GM12878 (cell line): Measurements from ENCODE around the gene STARD3. TPM values are rescaled to one million over a fixed set of nuclear protein-coding genes. Genes with fewer than 3 reads are reported as not detected.
A peak's percentile ranks its signal among the peaks of the same experiment; 100 is the strongest.

ENCODE experiments used
- CBX5 ChIP-seq: sonication (generic); IDR thresholded peaks from 2 replicates; pipeline ENCODE4 v1.6.1; 2016; ENCODE audit warnings: low read depth, moderate library complexity, mild to moderate bottlenecking, inconsistent platforms
- EED ChIP-seq: sonication (generic); IDR thresholded peaks from 2 replicates; pipeline ENCODE4 v1.6.1; 2016; ENCODE audit warnings: antibody characterized with exemption, low read depth
- MEF2A ChIP-seq: IDR thresholded peaks from 2 replicates; pipeline ENCODE4 v1.6.1; 2011; ENCODE audit warnings: low read depth, mild to moderate bottlenecking, low read length, moderate library complexity; ENCODE audit not compliant: insufficient read depth
- PAX8 ChIP-seq: fragments of 450-650 bp; IDR thresholded peaks from 2 replicates; pipeline ENCODE4 v1.6.1; 2017; ENCODE audit warnings: mild to moderate bottlenecking, moderate library complexity
- POLR2AphosphoS2 ChIP-seq: IDR thresholded peaks from 2 replicates; pipeline ENCODE4 v1.6.1; 2011; ENCODE audit warnings: low read depth, mild to moderate bottlenecking, low read length, improper control_type of control experiment, moderate library complexity
- POLR2AphosphoS5 ChIP-seq: IDR thresholded peaks from 2 replicates; pipeline ENCODE4 v1.6.1; 2011; ENCODE audit warnings: mild to moderate bottlenecking, low read length, inconsistent platforms
- RAD21 ChIP-seq: IDR thresholded peaks from 2 replicates; pipeline ENCODE4 v1.6.1; 2011; ENCODE audit warnings: mild to moderate bottlenecking, low read depth, low read length, moderate library complexity; ENCODE audit not compliant: insufficient read depth
- TCF12 ChIP-seq: IDR thresholded peaks from 2 replicates; pipeline ENCODE4 v1.6.1; 2011; ENCODE audit warnings: low read depth, mild to moderate bottlenecking, low read length
- polyA plus RNA-seq, 11 experiments: library from polyadenylated mRNA; depleted of rRNA in 4 of 11; unstranded in 6 of 11; stranded (reverse) in 5 of 11; fragments of >200 nt; fragmentation: Nextera tagmentation in 4 of 11; fragmentation: Illumina TruSeq in 1 of 11; extraction: Ambion mirVana in 4 of 11; extraction: Trizol in 1 of 11; gene quantifications; 1 replicate in 1 of 11; 2 replicates in 10 of 11; pipeline versions ENCODE4 v1.2.1 to v1.2.3, GENCODE V29; 2011 to 2016; ENCODE audit warnings: inconsistent platforms in 2 of 11, missing spikeins in 2 of 11, low read depth in 1 of 11
- total RNA-seq, 4 experiments: library from RNA; depleted of rRNA in 3 of 4; stranded (reverse); fragments of >200 nt in 3 of 4; fragmentation: Illumina TruSeq in 1 of 4; extraction: Trizol in 1 of 4; gene quantifications; 2 replicates each; pipeline versions ENCODE4 v1.2.1 to v1.2.3, GENCODE V29; 2013 to 2021
- TF ChIP-seq, protein P1 (sequence below): fragments of 450-650 bp; IDR thresholded peaks from 2 replicates; pipeline ENCODE4 v1.6.1; 2017; ENCODE audit warnings: mild to moderate bottlenecking, moderate library complexity
- TF ChIP-seq, protein P2 (sequence below): fragments of 450-650 bp; IDR thresholded peaks from 2 replicates; pipeline ENCODE4 v1.6.1; 2014; ENCODE audit warnings: mild to moderate bottlenecking
- TF ChIP-seq, protein P3 (sequence below): fragments of 450-650 bp; IDR thresholded peaks from 2 replicates; pipeline ENCODE4 v1.6.1; 2017; ENCODE audit warnings: borderline replicate concordance

The STARD3 gene
- total and polyA plus RNA-seq, 10 of the 15 experiments (the other 5 are each of a cell fraction or from before 2014, with no cell fraction given): 0.08 to 62.7 (median 27.5) TPM

DNA sequence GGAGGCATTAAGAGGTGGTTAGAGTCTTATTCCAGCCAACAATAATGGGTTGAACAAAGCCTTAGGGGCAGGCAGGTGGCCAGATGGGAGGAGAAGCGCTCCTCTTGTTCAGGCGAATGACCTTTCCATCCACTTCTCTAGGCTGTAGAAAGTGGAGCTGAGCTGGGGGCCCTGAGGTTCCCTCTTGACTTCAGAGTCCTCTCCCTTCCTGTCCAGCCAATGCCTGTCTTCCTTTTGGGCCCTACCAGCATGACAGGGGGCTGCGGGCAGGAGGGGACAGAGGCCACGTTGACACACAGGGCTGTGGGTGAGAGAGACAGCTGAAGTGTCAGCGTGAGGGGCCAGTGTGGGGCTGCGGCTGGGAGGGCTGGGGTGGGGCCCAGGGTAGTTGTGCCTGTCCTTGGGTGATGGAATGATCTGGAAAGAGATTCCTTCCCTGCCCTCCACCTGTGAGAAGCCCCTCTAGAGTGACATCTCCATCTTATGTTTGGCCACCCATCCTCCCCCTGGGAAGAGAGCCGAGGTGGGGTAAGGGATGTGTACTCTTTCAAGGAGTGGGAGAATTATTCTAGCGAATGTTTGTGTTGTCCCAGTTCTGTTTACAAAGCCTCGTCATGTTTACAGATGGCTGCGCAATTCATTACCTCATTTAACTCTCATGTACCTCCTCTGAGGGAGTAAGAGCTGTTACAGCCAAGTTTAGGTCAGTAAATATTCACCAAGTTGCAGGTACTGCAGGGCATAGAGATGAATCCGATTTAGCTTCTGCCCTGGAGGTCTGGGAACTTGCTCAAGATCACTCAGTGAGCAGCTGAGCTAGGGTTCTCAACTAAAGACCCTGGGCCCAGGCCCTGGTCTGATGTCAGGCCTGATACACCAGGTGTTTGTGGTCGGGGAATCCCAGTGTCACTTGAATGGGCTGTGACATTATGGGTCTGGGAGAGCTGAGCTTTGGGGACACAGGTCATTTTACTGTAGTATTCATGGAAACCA lies 66.3 kb downstream of the STARD3 start (continued):
- TF ChIP-seq, protein P1, sequence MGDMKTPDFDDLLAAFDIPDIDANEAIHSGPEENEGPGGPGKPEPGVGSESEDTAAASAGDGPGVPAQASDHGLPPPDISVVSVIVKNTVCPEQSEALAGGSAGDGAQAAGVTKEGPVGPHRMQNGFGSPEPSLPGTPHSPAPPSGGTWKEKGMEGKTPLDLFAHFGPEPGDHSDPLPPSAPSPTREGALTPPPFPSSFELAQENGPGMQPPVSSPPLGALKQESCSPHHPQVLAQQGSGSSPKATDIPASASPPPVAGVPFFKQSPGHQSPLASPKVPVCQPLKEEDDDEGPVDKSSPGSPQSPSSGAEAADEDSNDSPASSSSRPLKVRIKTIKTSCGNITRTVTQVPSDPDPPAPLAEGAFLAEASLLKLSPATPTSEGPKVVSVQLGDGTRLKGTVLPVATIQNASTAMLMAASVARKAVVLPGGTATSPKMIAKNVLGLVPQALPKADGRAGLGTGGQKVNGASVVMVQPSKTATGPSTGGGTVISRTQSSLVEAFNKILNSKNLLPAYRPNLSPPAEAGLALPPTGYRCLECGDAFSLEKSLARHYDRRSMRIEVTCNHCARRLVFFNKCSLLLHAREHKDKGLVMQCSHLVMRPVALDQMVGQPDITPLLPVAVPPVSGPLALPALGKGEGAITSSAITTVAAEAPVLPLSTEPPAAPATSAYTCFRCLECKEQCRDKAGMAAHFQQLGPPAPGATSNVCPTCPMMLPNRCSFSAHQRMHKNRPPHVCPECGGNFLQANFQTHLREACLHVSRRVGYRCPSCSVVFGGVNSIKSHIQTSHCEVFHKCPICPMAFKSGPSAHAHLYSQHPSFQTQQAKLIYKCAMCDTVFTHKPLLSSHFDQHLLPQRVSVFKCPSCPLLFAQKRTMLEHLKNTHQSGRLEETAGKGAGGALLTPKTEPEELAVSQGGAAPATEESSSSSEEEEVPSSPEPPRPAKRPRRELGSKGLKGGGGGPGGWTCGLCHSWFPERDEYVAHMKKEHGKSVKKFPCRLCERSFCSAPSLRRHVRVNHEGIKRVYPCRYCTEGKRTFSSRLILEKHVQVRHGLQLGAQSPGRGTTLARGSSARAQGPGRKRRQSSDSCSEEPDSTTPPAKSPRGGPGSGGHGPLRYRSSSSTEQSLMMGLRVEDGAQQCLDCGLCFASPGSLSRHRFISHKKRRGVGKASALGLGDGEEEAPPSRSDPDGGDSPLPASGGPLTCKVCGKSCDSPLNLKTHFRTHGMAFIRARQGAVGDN: no peak
- TF ChIP-seq POLR2AphosphoS2: no peak
- TF ChIP-seq MEF2A: 0 out of 2 replicates have a peak, but pooled peaks have one; percentile 24
- no peak for TF ChIP-seq POLR2AphosphoS5
- TF ChIP-seq CBX5: no peak
- TF ChIP-seq, protein P2, sequence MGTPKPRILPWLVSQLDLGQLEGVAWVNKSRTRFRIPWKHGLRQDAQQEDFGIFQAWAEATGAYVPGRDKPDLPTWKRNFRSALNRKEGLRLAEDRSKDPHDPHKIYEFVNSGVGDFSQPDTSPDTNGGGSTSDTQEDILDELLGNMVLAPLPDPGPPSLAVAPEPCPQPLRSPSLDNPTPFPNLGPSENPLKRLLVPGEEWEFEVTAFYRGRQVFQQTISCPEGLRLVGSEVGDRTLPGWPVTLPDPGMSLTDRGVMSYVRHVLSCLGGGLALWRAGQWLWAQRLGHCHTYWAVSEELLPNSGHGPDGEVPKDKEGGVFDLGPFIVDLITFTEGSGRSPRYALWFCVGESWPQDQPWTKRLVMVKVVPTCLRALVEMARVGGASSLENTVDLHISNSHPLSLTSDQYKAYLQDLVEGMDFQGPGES: no peak
- TF ChIP-seq, protein P3, sequence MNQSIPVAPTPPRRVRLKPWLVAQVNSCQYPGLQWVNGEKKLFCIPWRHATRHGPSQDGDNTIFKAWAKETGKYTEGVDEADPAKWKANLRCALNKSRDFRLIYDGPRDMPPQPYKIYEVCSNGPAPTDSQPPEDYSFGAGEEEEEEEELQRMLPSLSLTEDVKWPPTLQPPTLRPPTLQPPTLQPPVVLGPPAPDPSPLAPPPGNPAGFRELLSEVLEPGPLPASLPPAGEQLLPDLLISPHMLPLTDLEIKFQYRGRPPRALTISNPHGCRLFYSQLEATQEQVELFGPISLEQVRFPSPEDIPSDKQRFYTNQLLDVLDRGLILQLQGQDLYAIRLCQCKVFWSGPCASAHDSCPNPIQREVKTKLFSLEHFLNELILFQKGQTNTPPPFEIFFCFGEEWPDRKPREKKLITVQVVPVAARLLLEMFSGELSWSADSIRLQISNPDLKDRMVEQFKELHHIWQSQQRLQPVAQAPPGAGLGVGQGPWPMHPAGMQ: no peak
- TF ChIP-seq EED: 0 out of 2 replicates have a peak, but pooled peaks have one; percentile 39
- TF ChIP-seq TCF12: peak; percentile 87
- no peak for TF ChIP-seq RAD21
- no peak for TF ChIP-seq PAX8
- TF ChIP-seq, all 136 proteins: peak for 16
